LNCAP (cell line): ENCODE measurements around the gene MBP.

ENCODE experiments used
- CTCF ChIP-seq: fragments of 450-650 bp; IDR thresholded peaks from 2 replicates; pipeline ENCODE4 v1.5.1; 2017; ENCODE audit warnings: mild to moderate bottlenecking

Gene MBP

GRCh38 chr18:77072566-77072965, 60.0 kb downstream of the MBP start:
- TF ChIP-seq CTCF, result no peak

- no peak for TF ChIP-seq CTCF
These were observed 60.8 kb downstream of the MBP start for GRCh38 chr18:77071711-77072292.

GRCh38 chr18:77071061-77071460, 61.5 kb downstream of the MBP start:
- TF ChIP-seq CTCF, result no peak

GRCh38 chr18:77070627-77071026, 62.0 kb downstream of the MBP start:
- no peak for TF ChIP-seq CTCF

GRCh38 chr18:77069931-77070330, 62.7 kb downstream of the MBP start:
- no peak for TF ChIP-seq CTCF

- no peak for TF ChIP-seq CTCF
These were observed 63.1 kb downstream of the MBP start for GRCh38 chr18:77069482-77069881.

- TF ChIP-seq CTCF, result no peak
These were observed 64.0 kb downstream of the MBP start for GRCh38 chr18:77068321-77069312.
